Body of pancreas (tissue), 4 donors: ENCODE measurements around the gene INPP5J.

Experiments used
- POLR2A ChIP-seq, 3 donors: fragments of 450-650 bp; IDR thresholded peaks; one replicate each; pipeline ENCODE4 v1.6.1; 2016; ENCODE audit warnings: antibody characterized with exemption in 3 of 3, mild to moderate bottlenecking in 2 of 3
- TF ChIP-seq, protein P1 (sequence below), 7 experiments: fragments of 450-650 bp in 4 of 7; fragments of 200-600 bp in 3 of 7; sonication (generic) in 3 of 7; IDR thresholded peaks; one replicate each; pipeline ENCODE4 v1.5.1; 2016 to 2019; ENCODE audit warnings: antibody characterized with exemption in 7 of 7

GRCh38 chr22:31077681-31078080, 45.1 kb upstream of the INPP5J start:
- TF ChIP-seq, protein P1, sequence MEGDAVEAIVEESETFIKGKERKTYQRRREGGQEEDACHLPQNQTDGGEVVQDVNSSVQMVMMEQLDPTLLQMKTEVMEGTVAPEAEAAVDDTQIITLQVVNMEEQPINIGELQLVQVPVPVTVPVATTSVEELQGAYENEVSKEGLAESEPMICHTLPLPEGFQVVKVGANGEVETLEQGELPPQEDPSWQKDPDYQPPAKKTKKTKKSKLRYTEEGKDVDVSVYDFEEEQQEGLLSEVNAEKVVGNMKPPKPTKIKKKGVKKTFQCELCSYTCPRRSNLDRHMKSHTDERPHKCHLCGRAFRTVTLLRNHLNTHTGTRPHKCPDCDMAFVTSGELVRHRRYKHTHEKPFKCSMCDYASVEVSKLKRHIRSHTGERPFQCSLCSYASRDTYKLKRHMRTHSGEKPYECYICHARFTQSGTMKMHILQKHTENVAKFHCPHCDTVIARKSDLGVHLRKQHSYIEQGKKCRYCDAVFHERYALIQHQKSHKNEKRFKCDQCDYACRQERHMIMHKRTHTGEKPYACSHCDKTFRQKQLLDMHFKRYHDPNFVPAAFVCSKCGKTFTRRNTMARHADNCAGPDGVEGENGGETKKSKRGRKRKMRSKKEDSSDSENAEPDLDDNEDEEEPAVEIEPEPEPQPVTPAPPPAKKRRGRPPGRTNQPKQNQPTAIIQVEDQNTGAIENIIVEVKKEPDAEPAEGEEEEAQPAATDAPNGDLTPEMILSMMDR (IDR thresholded peaks at IDR 0.05), result no peak
- no peak for TF ChIP-seq POLR2A (IDR thresholded peaks at IDR 0.05)
